GF-D8 (cell line): ENCODE results near the gene PKNOX2.

Experiments
- DNase-seq: peaks from one replicate; lab custom pipeline; 2025; lab: John Stamatoyannopoulos, UW

PKNOX2 gene

DNA sequence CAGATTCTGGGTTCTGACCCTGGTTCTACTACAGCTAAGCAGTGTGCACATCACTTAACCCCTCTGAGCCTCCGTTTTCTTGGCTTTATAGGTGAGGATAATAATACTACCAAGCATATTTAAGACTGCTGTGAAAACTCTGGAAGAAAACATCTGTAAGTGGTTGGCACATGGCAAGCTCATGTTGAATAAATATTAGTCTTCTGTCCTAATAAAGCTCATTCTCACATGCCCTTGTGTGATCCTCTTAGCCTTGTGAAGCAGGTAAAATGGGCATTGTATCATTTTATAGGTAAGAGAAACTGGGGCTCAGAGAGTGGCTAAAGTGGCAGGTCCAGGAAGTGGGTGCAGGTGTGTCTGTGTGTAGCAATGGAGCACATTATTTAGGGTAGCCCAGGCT is 8.5 kb downstream of the PKNOX2 start:
- no peak for DNase-seq

DNA sequence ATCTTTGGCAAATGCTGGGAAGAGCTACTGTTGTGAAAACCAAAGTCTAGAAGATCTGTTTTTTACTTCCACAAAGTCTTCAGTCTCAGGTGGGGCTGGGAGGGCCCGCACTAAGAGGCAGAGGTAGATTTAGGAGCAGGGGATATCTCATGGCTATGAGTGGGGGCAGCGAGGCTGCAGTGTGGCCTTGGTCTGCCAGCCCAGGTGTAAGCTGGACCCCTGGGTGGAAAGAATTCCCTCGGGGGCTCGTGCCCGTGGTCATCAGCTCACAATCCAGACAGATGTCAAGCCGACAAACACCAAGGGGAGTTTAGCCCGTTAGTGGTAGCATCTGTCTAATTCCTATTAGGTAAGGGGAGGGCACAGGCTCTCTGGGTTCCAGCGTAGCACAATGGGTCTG is 9.0 kb downstream of the PKNOX2 start:
- no peak for DNase-seq

DNA sequence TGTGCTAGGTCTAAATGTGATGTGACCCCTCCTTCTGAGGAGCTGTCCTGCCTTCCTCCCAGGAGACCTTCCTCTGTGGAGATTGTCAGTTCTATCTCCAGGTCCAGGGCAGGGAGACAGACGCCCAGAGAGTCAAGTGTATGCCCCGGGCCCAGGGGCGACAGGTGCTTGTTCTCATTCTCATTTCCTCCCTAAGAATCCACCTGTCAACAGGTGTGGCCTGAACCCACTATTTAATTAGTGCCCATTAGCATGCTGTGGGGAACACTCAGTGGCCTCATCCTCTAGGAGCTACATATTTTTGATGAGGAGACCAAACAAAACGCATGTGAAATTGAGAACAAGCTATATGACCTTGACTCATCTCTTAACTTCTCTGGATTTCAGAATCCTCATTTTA is 9.5 kb downstream of the PKNOX2 start:
- no peak for DNase-seq

DNA sequence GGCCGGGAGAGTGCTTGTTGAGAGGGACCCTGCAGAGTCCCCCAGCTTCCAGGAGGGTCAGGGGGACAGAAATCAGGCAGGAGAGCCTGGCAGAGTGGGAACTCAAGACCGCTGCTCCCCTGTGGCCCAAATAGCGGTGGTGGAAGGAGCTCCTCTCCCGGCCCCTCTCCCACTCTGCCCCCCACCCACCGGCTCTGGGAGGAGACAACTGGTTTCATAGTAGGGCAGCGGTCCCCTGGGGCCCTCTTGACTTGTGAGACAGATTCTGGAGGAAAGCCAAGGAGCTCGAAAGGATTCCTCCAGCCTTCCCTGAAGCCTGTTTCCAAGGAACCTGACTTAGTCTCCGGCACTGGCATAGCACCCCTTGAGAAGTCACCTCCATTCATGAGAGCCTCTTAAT is 10.1 kb downstream of the PKNOX2 start:
- DNase-seq = no peak

DNA sequence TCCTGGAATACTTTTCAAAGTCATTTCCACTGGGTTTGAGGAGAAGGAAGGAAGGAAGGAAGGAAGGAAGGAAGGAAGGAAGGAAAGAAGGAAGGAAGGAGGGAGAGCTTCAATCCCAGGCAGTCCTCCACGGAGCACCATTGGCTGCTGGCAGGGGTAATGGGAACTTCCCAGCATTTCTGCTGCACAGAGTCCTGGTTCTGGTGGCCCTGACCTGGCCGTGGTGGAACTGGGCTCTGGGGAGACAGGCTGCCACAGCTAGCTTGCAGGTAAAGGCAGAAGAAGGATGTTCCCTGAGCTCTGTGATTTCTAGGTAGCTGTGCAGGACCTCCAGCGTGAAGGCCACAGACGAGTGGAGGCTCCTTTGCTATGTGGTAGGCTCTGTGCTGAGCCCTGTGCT is 10.6 kb downstream of the PKNOX2 start:
- no peak for DNase-seq

DNA sequence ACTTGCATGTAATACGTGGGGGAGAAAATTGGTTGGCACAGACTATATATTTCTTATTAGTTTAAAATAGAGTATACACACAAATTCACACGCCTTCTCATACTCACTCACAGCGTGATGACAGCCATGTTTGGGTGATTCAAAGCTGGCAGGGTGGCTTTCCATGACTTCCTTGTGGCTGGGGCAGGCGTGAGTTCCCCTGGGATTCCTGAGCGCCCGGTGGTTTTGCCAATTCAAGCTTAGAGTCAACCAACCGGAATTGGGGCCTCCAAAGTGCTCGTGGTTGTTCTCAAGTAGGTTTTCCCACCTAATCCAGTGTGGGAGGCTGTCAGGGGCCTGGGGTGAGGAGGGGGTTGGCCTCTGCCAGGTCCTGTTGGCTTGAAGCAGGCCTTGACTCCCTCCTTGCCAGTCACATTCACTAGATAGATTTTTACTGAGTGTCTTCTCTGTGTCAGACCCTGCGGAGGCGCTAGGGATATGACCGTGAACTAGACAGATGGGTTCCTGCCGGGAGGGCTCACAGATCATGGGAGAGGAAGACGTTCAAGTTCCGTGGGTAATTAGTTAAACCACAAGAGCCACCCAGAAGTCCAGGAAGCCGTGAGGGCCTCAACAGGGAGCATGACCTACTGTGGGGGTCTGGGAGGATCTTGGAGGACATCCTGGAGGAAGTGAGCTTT is 11.5 kb downstream of the PKNOX2 start:
- no peak for DNase-seq

DNA sequence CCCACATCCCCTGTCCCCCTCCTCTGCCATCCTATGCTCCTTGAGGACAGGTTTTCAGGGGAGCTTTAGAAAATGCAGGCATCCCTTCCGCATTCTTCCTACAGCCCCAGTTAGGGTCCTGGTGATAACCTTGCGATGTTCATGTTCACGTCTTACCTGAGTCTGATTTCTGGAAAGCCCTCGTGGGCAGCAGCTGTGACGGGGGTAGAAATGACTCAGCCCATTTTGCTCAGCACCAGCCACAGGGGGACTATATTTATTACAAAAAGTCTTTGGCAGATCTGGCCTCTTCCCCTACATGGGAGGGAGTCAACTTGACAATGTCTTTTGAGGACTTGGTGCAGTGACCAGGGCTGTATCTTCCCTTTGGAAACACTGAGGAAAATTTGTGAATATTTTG is 12.3 kb downstream of the PKNOX2 start:
- DNase-seq = no peak

DNA sequence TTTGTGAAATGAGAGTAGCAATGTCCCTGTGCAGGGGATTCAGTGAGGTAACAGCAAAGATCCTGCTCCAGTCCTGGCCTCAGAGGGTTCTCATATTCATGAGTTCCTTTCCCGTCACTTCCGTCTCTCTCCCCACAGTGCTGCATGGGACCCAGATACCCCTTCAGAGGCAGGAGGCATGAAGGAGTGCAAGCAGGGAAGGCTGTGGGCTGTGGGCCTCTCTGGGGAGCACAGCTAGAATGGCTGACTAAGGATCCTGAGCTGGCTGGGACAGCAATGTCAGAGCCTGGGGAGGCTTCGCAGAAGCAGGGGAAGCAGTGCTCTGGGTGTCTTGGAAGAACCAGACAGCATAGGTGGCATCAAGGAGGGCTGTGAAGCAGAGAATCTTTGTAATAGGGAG is 13.0 kb downstream of the PKNOX2 start:
- DNase-seq = no peak

DNA sequence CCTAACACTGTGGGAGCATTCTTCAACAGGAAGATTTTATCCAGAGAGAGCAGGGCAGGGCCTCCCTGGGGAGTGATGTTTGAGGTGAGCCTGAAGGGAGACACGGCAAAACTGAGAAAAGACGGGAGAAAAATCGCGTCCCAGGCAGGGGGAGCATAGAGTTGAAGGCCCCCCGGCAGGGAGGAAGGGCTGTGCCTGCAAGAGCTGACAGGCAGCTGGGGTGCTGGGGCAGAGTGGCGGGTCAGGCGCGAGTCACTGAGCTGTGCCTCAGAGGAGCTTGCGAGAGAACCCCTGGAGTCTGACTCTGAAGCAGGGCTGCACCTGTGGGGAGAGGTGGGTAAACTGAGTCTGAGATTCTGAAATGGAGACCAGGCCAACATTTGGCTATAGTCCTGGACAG is 14.8 kb downstream of the PKNOX2 start:
- DNase-seq = no peak

DNA sequence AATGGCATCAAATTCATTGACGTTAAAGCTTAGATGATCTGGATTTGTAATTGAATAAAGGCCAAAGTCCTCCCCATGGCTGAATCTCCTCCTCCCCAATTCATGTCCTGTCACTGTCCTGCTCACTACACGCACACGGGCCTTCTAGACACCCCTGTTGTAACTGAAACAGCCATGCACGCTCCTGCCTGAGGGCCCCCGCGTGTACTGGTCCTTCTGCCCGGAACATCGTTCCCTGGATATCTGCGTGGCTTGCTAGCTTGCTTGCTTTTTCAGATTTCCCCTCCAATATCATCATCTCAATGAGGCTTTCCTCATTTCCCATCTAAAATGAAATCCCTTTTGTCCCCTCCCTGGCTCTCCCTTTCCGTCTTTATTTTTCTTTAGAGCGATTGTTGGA is 15.3 kb downstream of the PKNOX2 start:
- DNase-seq = no peak

DNA sequence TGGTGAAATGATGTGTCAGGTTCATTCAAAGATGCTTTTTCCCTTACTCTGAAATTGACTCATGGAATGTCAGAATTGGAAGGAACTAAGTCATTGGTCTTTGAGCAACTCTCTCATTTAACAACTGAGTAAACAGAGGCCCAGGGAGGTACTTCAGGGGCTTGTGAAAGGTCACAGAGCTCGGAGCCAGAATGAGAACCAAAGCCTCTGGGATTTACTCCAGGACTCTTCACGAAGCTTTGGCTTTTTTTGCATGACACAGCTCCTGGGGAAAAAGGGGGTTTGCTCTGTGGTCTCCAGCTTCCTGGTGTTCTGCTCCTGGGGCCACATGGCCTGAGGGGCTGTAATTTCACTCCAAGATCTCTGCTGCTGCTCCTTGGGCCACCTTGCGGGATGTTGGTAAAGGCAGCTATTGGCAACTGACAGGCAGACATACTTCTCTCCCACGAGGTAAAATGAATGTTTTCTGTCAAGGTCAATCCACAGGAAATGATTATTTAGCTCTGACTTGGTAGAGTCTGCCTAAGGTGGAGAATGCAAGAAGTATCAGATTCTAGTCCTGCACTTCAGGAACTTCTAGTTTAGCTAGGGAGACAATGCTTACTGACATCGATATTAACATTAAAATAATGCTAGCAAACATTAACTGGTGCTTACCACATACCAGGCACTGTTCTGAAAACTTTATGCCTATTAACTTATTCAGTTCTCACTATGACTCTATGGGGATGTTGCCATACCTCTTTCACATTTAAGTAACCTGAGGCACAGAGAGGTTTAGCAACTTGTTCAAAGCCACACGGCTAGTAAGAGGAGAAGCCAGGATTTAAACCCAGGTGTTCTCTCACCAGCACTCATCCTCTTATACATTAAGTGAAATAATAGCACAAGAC is 16.1 kb downstream of the PKNOX2 start:
- DNase-seq = no peak

DNA sequence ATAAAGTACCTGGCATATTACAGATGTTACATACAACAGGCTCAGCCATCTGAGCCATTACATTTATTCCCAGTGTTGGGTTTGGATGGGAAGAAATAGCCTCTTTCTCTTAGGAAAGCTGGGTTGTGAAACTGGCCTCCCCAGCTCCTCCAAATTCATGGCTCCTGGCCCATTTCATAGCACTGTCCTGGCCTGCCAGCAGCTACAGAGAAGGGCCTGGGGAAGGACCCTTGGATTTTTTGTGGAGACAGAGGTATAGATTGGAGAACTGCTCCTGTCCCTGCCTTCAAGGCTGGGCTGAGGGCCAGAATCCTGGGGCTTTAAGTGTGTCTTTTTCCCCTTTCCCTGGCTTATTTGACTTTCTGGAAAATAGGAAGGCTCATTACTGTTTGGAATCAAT is 18.0 kb downstream of the PKNOX2 start:
- DNase-seq = no peak

DNA sequence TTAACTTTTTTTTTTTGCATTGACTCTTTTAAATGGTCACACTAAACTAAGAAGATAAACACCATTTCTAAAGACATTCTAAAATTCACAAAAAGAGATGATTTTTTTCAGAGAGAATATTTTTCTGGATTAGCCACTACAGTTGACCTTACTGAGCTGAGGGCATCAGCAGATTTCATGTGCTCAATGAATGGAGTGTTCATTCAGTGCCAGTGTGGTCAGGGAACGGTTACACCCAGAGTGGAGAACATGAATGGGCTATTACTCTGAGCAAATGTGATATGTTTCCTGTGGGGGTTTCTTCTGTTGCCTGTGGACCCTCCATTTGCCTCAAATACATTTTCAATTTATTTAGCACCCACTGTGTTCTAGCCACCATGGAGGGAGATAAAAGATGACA is 19.1 kb downstream of the PKNOX2 start:
- no peak for DNase-seq

DNA sequence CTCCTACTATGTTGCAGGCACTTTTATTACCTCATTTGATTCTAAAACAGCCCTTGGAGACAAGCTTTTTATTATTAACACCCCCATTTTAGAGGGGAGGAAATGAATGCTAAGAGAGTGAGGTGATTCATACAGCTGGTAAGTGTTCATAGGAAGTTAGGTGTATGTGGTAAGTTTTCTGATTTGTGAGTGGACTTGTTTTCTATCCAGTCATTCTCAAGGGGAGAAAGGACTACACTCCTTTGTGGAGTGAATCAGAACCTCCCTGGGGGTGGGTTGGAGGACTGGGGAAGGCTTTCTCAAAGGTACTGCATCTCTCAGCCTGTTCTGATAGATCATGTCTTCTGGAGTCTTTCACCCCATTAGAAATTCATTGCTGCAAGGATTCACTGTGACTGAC is 23.5 kb downstream of the PKNOX2 start:
- DNase-seq = no peak

DNA sequence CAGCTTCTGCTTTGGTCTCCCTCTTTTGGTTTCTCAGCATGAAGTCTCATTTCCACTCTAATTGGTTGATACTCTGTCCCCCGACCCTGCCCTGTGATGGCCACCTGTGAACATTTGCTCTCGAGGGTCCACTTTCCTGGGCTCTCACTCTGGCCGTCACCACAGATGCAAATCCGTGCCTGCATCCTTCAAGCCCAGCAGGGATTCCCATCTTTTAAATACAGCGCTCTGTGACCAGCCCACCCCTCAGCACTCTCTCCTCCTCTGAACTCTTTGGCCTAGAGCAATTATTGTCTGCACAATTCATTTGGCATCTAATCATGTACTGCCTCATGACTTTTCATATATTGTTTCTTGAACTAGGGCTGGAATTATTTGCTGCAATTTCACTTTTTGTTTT is 26.0 kb downstream of the PKNOX2 start:
- DNase-seq = no peak

DNA sequence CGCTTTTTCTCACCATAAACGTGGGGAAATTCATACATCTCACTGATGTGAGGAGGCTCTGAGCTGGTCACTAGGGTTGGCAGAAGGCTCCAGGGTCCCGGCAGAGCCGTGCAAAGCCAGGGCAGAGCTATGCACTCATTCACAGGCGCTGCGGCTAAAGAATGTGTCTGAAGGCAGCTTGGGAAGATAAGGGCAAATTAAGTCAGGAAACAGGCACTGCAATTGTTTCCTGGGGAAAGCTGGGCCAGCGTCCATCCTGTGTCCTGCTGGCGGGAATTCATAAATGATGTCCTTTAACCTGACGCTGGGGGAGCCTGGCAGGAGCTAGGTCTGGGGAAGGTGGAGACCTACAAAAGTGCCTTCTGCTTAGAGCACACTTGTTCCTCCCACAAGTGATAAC is 27.6 kb downstream of the PKNOX2 start:
- DNase-seq = no peak

DNA sequence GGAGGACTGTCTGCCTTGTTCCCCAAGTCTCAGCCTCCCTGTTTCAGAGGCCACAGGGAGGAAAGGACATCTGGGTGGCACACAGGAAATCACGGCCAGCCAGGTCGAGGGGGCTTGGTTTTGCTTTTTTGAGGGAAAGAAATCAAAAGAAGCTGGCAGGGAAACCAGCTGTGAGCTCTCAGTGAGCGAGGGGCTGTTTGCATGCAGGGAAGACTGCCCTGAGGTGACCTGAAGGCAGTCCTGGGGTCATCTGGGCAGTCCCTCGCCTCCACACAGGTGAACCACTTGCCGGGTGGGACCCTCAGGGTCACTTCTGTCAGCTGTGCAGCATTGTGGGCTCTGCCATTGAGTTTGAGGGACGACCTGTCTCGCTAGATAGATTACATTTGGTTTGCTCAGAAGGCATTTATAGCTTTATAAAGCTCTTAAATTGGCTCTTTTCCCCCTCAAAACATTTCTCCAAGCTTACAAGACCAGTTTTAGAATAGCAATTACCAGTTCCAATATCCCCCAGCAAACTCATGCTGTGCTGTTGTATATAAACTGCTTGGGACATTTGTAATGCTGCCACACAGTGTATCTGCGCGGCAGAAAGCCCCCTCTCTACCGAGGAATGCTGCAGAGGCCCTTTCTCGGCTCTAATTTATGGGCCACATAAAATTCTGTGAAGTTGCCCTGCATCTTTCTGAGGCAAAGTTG is 28.3 kb downstream of the PKNOX2 start:
- no peak for DNase-seq

DNA sequence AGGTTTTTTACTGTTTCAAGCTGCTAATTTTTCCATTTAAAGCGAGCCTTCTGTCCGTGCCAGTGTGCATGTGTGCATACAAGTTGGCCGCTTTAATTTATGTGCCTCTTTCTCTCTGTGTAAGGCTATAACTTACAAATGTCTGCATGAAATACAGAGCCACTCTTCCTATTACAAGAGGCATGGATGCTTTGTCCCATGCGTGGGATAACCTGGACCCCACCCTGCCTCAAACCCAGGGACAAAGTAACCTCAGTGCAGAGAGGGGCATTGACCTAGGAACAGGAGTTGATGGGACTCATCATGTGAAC is 28.8 kb downstream of the PKNOX2 start:
- no peak for DNase-seq

DNA sequence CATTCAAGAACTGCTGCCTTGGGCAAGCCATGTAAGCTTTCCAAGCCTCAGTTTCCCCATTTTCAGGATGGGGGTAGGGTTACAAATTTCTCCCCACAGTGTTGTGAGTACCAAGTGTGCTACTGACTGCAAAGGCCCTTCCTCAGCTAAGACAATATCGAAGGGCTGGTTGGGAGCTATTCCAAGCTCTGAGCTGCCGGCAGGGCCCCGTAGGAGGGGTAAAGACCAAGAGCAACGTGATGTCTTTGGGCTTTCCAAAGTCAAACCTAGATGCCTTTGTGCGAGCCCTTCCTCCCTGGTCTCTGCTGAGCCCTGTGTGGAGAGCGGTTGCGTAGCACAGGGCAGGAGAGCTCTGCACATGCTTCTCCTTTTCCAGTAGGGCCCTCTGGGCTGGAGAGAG is 29.3 kb downstream of the PKNOX2 start:
- DNase-seq = no peak

DNA sequence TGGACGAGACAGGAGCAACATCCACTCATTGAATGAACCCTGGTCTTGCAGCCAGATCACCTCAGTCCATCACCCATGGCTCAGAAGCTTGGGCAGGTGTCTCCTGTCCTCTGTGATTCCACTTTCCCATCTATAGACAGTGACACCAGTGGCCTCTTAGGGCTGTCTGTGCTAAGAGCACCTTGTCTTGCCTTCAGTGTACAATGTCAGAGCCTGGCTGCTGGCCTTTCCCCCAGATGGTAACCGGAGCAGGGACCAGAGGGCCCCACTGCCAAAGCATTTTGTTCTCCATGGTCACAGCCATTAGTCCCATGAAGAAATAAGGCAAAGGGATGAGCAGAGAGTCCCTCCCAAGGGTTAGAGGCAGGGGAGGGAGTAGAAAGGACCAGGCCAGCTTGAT is 35.4 kb downstream of the PKNOX2 start:
- DNase-seq = no peak

DNA sequence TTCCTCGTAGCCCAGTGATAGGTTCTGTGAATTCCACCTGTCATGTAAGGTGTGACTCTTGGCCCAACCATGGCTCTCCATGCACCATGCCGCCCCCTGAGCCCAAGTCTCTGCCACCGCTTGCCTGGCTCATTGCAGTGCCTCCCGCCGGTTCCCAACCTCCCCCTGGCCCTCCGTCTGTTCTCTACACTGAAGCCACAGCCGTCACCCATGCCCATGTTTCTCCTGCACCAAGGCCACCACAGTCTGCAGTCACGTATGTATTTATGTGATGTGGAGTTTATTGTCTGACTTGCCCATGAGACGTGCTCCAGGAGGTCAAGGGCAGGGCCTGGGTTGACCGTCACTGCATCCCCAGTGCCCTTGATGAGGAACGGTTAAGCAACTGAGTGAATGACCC is 35.9 kb downstream of the PKNOX2 start:
- no peak for DNase-seq

DNA sequence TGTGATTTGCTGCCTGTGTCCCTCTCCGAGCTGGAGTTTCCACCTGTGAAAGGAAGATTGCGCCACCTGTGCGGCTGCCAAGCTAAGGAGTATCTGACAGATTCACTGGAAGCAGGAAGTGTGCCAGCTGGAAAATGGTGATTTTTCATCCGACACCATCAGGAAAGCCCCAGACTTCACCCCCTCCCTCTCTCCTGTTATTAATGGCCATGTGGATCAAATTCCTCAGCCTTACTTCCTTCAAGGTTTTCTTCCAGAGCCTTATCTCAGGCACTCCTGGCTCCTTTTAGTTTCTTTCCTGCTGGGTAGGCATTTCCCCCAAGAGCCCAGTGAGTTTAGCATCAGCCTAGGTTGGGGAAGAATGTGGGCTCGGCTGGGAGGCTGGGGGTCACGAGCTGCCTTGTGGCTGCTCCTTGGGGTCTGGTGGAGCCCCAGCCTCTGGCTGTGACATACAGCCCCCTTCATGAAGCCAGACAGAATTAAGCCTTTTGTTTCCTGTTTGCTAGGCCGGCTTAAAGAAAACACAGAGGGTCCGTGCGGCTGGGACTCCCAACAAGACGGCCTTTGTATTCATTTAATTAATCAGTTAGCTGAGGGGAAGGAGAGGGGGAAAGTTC is 37.1 kb downstream of the PKNOX2 start:
- no peak for DNase-seq

DNA sequence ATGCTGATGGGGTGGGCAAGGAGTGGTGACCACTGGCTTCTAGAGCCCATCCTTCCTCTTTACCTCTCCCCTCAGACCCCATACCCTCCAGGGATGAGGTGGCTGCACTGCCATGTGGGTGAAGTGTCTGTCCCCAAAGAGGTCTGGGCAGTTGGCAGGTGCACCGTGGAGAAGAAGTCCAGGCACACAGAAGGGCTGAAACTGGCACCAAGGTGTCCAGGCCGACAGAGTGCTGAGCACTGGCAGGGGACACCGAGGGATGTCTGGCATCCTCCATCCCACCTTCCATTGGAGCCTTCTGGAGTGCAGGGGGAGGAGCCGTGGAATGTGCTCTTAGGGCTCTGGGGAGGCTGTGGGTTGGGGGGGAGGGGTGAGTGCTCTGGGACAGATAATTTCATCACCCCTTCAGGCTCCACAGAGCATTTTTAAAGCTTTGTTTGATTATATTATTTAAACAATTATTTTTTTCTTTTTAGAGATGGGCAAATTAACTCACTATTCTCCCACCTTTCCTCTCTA is 37.9 kb downstream of the PKNOX2 start:
- DNase-seq = no peak
